ENCODE results near the gene PEX11A.
A peak's percentile ranks its signal among the peaks of the same experiment; 100 is the strongest.

The PEX11A gene

GRCh38 chr15:89654847-89655805 is 35.4 kb downstream of the PEX11A start, which contains the start of gene KIF7:
Gene KIF7 (minus strand): TSS chr15:89655467. CDS start chr15:89652930, 2,537 bp downstream.
- DNase-seq (ENCODE audit: low read depth): no peak

- DNase-seq (ENCODE audit: low read depth): no peak
Measured at GRCh38 chr15:89654301-89654761, 36.2 kb downstream of the PEX11A start.

- DNase-seq (ENCODE audit: low read depth): no peak
Measured at GRCh38 chr15:89653578-89653977, 37.0 kb downstream of the PEX11A start.

- no peak for DNase-seq (ENCODE audit: low read depth)
Measured at GRCh38 chr15:89652666-89653065, 37.9 kb downstream of the PEX11A start.

GRCh38 chr15:89652131-89652530 is 38.4 kb downstream of the PEX11A start:
- no peak for DNase-seq (ENCODE audit: low read depth)

- no peak for DNase-seq (ENCODE audit: low read depth)
Measured at GRCh38 chr15:89649716-89650115, 40.8 kb downstream of the PEX11A start.

- DNase-seq (ENCODE audit: low read depth): no peak
Measured at GRCh38 chr15:89649013-89649625, 41.4 kb downstream of the PEX11A start.

GRCh38 chr15:89648106-89649012 is 42.2 kb downstream of the PEX11A start:
- no peak for DNase-seq (ENCODE audit: low read depth)

GRCh38 chr15:89647191-89647851 is 43.2 kb downstream of the PEX11A start:
- peak; percentile 52 for DNase-seq (ENCODE audit: low read depth)

- no peak for DNase-seq (ENCODE audit: low read depth)
Measured at GRCh38 chr15:89646416-89647141, 44.0 kb downstream of the PEX11A start.

GRCh38 chr15:89645680-89646079 is 44.9 kb downstream of the PEX11A start:
- no peak for DNase-seq (ENCODE audit: low read depth)

- DNase-seq (ENCODE audit: low read depth): no peak
Measured at GRCh38 chr15:89642106-89642505, 48.4 kb downstream of the PEX11A start.

GRCh38 chr15:89641053-89641452 is 49.5 kb downstream of the PEX11A start:
- DNase-seq (ENCODE audit: low read depth): no peak

- no peak for DNase-seq (ENCODE audit: low read depth)
Measured at GRCh38 chr15:89640245-89640644, 50.3 kb downstream of the PEX11A start.

- no peak for DNase-seq (ENCODE audit: low read depth)
Measured at GRCh38 chr15:89633585-89633984, 57.0 kb downstream of the PEX11A start.

- no peak for DNase-seq (ENCODE audit: low read depth)
Measured at GRCh38 chr15:89632563-89633430, 57.8 kb downstream of the PEX11A start.

GRCh38 chr15:89631902-89632264 is 58.7 kb downstream of the PEX11A start:
- DNase-seq (ENCODE audit: low read depth): no peak
